GM18870 (cell line): ENCODE results near the gene LRRC74B.
A peak's percentile ranks its signal among the peaks of the same experiment; 100 is the strongest.

Source experiments
- ATAC-seq: cut with Tn5 transposase; IDR thresholded peaks from one replicate; pipeline ENCODE4 v1.9.1; 2021; ENCODE audit warnings: moderate library complexity; ENCODE audit not compliant: unreplicated experiment

LRRC74B gene

GRCh38 chr22:21013657-21014201 is 32.0 kb upstream of the LRRC74B start:
- no peak for ATAC-seq

GRCh38 chr22:21014202-21014725 is 31.5 kb upstream of the LRRC74B start:
- peak; percentile 69 for ATAC-seq

GRCh38 chr22:21014726-21015465 is 30.9 kb upstream of the LRRC74B start, which contains the start of gene P2RX6:
TSS of gene P2RX6 (plus strand) at chr22:21015165. CDS start at chr22:21015175, 10 bp downstream.
- ATAC-seq: no peak

GRCh38 chr22:21015466-21016006 is 30.2 kb upstream of the LRRC74B start:
- no peak for ATAC-seq

GRCh38 chr22:21016644-21017420 is 28.9 kb upstream of the LRRC74B start:
- no peak for ATAC-seq

- ATAC-seq: no peak
Observed at GRCh38 chr22:21018314-21018713, 27.4 kb upstream of the LRRC74B start.

GRCh38 chr22:21020802-21021429 is 24.8 kb upstream of the LRRC74B start:
- no peak for ATAC-seq

- ATAC-seq: no peak
Observed at GRCh38 chr22:21022507-21022906, 23.2 kb upstream of the LRRC74B start.

- no peak for ATAC-seq
Observed at GRCh38 chr22:21022955-21023614, 22.7 kb upstream of the LRRC74B start.

- ATAC-seq: no peak
Observed at GRCh38 chr22:21025266-21025665, 20.5 kb upstream of the LRRC74B start.

GRCh38 chr22:21025763-21026755 is 19.7 kb upstream of the LRRC74B start:
- ATAC-seq: no peak

GRCh38 chr22:21026783-21027692 is 18.7 kb upstream of the LRRC74B start:
- ATAC-seq: no peak

- no peak for ATAC-seq
Observed at GRCh38 chr22:21028277-21029251, 17.2 kb upstream of the LRRC74B start.

GRCh38 chr22:21029486-21030025 is 16.2 kb upstream of the LRRC74B start:
- ATAC-seq: no peak

- no peak for ATAC-seq
Observed at GRCh38 chr22:21030032-21030431, 15.7 kb upstream of the LRRC74B start.

- ATAC-seq: no peak
Observed at GRCh38 chr22:21030621-21031544, 14.9 kb upstream of the LRRC74B start.
